Loucy (cell line): ENCODE results near the gene MSANTD2.

ENCODE experiments used
- EZH2phosphoT487 ChIP-seq: fragments of 200-600 bp; IDR thresholded peaks from 2 replicates; pipeline ENCODE4 v1.6.1; 2018; ENCODE audit warnings: antibody characterized with exemption, mild to moderate bottlenecking, moderate library complexity, borderline replicate concordance
- TF ChIP-seq, protein P1 (sequence below): fragments of 200-600 bp; sonication (generic); conservative IDR thresholded peaks from 2 replicates; pipeline ENCODE4 v1.5.1; 2014; ENCODE audit warnings: mild to moderate bottlenecking, antibody characterized with exemption, low read length

- TF ChIP-seq, protein P1, sequence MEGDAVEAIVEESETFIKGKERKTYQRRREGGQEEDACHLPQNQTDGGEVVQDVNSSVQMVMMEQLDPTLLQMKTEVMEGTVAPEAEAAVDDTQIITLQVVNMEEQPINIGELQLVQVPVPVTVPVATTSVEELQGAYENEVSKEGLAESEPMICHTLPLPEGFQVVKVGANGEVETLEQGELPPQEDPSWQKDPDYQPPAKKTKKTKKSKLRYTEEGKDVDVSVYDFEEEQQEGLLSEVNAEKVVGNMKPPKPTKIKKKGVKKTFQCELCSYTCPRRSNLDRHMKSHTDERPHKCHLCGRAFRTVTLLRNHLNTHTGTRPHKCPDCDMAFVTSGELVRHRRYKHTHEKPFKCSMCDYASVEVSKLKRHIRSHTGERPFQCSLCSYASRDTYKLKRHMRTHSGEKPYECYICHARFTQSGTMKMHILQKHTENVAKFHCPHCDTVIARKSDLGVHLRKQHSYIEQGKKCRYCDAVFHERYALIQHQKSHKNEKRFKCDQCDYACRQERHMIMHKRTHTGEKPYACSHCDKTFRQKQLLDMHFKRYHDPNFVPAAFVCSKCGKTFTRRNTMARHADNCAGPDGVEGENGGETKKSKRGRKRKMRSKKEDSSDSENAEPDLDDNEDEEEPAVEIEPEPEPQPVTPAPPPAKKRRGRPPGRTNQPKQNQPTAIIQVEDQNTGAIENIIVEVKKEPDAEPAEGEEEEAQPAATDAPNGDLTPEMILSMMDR: no peak
- no peak for TF ChIP-seq EZH2phosphoT487
These were observed 39.1 kb upstream of the MSANTD2 start for GRCh38 chr11:124839128-124839971.
